Bone marrow (tissue), 2 donors: Measurements from ENCODE around the gene JMY.

Experiments
- DNase-seq, 2 donors: peaks; one replicate each; lab custom pipeline; 2025; lab: John Stamatoyannopoulos, UW

Gene JMY

GRCh38 chr5:79295029-79295428 lies 59.1 kb downstream of the JMY start:
- DNase-seq, result no peak

GRCh38 chr5:79297661-79298060 lies 61.7 kb downstream of the JMY start:
- DNase-seq, result no peak

DNA sequence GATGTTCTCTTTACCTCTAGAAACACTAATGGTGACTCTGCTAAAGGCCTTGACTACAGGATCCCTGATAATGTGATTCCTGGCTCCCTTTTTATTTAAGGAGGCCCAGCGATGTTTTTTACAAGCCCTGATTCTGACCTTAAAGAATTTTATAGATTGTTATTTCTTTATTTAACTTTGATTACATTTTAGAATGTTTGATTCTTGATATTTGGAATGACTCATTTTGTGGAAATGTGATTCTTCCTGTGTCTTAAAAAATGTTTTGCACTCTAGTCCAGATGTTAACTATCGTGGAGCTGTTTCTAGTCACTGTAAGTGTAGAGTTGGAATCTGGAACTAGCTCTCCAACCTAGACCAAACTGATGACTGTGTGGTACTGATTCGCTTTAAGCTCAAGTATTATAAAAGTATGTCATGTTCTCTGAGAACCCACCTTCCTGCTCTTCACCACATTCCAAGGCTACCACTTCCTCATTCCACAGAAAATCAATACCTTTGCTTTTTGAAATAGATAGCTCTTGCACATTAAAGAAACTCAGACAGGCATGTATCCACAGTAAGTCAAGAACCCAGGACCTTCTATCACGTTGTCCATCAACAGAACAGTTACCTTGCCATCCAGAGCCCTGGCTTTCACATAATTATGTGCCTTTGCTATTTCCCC lies 65.2 kb downstream of the JMY start:
- DNase-seq, result no peak

DNA sequence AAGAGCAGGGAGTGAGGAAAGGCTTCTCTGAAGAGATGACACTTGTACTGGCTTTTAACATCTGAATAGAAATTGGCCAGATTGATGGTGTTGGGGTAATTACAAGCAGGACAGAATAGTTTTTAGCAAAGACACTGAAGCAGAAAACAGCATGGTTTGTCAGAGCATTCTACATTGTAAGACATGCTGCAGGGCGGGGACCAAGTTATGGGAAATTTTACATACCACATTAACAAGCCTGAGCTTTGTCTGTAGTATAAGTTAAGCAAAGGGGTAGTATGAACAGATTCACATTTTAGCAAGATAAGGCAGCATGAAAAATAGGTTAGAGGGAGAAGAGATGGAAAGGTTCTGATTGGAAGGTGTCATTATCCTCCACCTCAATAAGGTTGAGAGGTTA lies 66.5 kb downstream of the JMY start:
- DNase-seq, result no peak

- no peak for DNase-seq
These were observed 69.8 kb downstream of the JMY start for GRCh38 chr5:79305706-79306105.

DNA sequence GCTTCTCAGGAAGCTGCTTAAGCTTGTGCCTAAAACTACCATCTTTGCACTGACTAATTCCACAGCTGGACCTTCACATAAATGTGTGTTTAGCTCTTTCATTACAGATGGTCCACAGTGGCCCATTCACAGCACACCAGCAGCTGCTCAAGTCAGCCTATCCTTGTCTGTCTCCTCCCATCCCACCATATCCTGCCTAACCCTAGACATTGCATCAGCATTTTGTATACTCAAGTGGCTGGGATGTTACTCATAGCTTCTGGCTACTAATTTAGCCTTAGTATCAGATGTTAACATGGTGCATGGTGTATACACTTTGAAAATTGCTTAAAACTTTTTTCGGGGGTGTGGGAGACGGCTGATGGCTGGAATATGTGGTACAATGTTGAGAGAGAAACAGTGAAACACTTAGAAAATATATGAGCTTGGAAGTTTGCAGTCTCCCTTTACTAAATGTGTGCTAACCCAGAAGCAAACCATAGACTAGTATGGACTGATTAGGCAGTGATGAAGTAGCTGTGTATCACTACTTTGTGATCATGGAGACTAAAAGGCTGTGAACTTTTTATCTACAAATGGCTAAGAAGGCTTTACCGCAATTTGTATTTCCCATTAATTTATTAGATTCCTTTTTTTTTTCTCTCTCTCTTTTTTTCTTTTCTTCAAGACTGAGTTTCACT lies 83.1 kb downstream of the JMY start:
- no peak for DNase-seq

DNA sequence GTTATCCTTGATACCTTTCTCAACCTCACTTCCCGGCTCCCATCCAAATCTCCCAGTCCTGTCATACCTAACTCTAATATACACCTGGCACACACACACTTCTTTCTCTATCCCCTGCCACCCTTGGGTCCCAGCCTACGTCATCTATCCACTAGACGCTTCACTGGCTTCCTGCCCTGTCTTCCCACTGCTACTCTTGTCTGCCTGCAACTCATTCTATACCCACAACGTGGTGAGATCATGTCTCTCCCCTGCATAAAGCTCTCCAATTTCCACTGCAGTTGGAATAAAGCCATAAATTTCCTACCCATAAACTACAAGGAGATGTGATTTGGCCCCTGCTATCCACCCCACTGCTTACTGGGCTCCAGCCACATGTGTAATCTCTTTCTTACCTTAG lies 93.5 kb downstream of the JMY start:
- DNase-seq, result no peak

DNA sequence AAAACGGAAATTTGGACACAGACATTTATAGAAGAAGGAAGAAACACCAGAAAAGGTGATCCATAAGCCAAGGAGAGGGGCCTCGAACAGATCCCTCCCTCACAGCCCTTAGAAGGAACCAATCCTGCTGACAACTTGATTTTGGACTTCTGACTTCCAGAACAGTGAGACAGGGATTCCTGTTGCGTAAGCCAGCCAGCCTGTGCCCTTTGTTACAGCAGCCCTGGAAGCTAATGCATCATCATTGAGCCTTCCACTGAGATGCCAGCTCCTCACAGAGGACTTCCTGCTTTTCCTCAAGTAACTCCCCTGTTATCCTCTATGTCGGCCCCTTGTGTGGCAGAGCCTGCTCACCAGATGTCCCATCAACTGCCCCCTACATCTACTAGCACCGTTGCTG lies 94.1 kb downstream of the JMY start:
- no peak for DNase-seq

GRCh38 chr5:79333852-79334557 lies 98.1 kb downstream of the JMY start:
- no peak for DNase-seq

DNA sequence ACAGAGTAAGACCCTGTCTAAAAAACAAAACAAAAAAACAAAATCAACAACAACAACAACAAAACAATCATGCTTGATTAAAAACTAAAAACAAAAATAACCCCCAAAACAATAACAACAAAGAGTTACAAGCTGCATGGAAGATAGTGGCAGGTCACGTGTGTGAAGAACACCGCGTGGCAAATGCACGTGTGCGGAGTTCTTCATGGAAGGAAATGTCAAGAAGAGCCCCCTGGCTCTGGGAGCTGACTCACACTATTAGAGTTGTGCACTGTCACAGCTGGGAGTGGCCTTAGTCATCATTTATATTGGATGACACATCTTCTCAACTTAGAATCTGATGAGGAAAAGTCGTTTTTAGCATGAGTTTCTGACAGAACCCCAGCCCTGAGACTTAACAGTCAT lies 110.5 kb downstream of the JMY start:
- DNase-seq, result no peak

DNA sequence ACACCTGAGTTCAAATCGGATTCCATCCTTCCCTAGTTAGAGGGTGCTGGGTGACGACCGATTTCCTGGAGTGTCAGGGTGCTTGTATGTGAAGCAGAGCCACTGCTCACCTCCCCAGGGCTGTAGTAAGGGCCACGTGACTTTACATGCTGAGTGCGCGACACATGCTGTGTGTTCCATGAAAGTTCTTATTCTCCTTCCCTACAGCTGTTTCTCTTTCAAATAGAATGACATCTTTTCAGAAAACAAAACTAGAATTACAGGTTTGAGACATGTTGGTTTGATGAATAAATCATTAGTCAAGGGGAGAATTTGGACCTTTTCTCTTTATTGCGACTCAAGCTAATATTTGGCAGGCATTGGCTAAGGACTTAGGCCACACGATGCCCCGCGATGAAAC lies 113.1 kb downstream of the JMY start:
- DNase-seq, result no peak

DNA sequence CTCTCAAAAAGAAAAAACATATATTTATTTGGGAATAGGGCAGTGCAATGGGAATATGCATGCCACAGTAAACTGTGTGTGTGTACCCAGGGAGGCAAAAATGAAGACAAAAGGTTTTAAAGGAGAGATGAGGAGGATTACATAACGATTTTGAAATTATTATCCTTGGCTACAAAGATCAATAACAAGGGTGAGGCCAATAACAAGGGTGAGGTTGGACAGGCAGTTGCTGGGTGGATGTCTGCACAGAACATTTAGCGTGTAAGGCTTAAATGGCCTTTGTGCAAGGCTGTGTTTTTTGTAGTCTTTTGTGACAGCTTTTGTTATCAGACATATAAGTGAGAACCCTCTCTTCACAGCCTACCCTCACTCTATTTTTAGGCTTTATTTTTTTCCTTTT lies 114.0 kb downstream of the JMY start:
- DNase-seq, result no peak

DNA sequence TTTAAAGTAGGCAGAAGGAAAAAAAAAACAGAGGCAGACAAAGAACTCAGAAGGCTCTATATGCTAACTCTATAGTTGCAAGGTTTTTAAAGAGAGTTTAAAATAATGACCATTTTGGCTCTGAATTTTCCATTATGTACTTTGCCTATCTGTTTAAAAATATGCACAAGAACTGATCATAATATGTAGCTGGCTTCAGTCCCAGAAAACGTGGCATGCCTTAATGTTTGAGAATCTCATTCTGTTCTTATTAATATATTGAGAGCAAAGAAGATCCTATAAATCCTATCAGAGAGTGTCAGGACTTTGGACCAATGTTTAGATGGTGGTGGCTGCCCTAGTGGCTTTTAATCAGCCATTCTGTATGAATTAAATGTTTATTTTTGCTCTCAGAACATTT lies 121.5 kb downstream of the JMY start:
- DNase-seq, result no peak
